GM23338 (cell line): ENCODE measurements around the gene AP5Z1. TPM values are rescaled to one million over a fixed set of nuclear protein-coding genes. Genes with fewer than 3 reads are reported as not detected.

ENCODE experiments used
- ATAC-seq: fragments of 200-7000 bp; cut with Tn5 transposase; 3 replicates; pipeline ENCODE4 v1.9.1; 2020
- DNase-seq: peaks from one replicate; pipeline ENCODE4 v3.0.0-alpha.2; 2015; ENCODE audit warnings: low spot score
- H2AFZ ChIP-seq: fragments of 200-600 bp; sonication (generic); 2 replicates; pipeline ENCODE4 v1.8.0; 2016; ENCODE audit warnings: antibody characterized with exemption, mild to moderate bottlenecking, moderate library complexity
- H3F3A ChIP-seq: fragments of 200-600 bp; sonication (generic); replicated peaks from 2 replicates; pipeline ENCODE4 v1.8.0; 2017; ENCODE audit warnings: antibody characterized with exemption, mixed run types, low read depth
- H3K27ac ChIP-seq: fragments of 200-600 bp; sonication (generic); 2 replicates; pipeline ENCODE4 v1.6.1; 2016; ENCODE audit warnings: low read depth
- H3K27me3 ChIP-seq: fragments of 200-600 bp; sonication (generic); 2 replicates; pipeline ENCODE4 v1.8.0; 2016; ENCODE audit warnings: mild to moderate bottlenecking, mixed run types, moderate library complexity; ENCODE audit not compliant: insufficient read depth
- H3K36me3 ChIP-seq: fragments of 200-600 bp; sonication (generic); 2 replicates; pipeline ENCODE4 v1.8.0; 2016; ENCODE audit warnings: mild to moderate bottlenecking; ENCODE audit not compliant: insufficient read depth
- H3K4me1 ChIP-seq: fragments of 200-600 bp; sonication (generic); 2 replicates; pipeline ENCODE4 v1.8.0; 2016; ENCODE audit warnings: mild to moderate bottlenecking, moderate library complexity; ENCODE audit not compliant: insufficient read depth
- H3K4me2 ChIP-seq: fragments of 200-600 bp; sonication (generic); 2 replicates; pipeline ENCODE4 v1.7.1; 2017; ENCODE audit warnings: mixed run types
- H3K4me3 ChIP-seq: fragments of 200-600 bp; sonication (generic); 2 replicates; pipeline ENCODE4 v1.6.1; 2016; ENCODE audit warnings: mixed run types
- H3K79me2 ChIP-seq: fragments of 200-600 bp; sonication (generic); replicated peaks from 2 replicates; pipeline ENCODE4 v1.8.0; 2017; ENCODE audit warnings: mild to moderate bottlenecking; ENCODE audit not compliant: insufficient read depth
- H3K9me2 ChIP-seq: fragments of 200-600 bp; sonication (generic); 2 replicates; pipeline ENCODE4 v1.8.0; 2017; ENCODE audit not compliant: insufficient read depth
- H4K20me1 ChIP-seq: fragments of 200-600 bp; sonication (generic); replicated peaks from 2 replicates; pipeline ENCODE4 v1.8.0; 2017; ENCODE audit warnings: mild to moderate bottlenecking; ENCODE audit not compliant: insufficient read depth
- H3K27ac Mint-ChIP-seq: 2 replicates; pipeline ENCODE4 v1.8.0; 2020; ENCODE audit warnings: inconsistent platforms, mild to moderate bottlenecking, moderate library complexity, mixed read lengths
- H3K27me3 Mint-ChIP-seq: 3 replicates; pipeline ENCODE4 v1.8.0; 2022; ENCODE audit warnings: low read depth, mild to moderate bottlenecking, moderate library complexity, mixed read lengths, inconsistent platforms; ENCODE audit not compliant: insufficient read depth, poor library complexity
- H3K36me3 Mint-ChIP-seq: 3 replicates; pipeline ENCODE4 v1.8.0; 2021; ENCODE audit warnings: low read depth, mild to moderate bottlenecking, inconsistent platforms, moderate library complexity, mixed read lengths
- H3K4me1 Mint-ChIP-seq: 3 replicates; pipeline ENCODE4 v1.8.0; 2020; ENCODE audit warnings: mild to moderate bottlenecking, inconsistent platforms, mixed read lengths
- H3K4me3 Mint-ChIP-seq: 3 replicates; pipeline ENCODE4 v1.8.0; 2021; ENCODE audit warnings: moderate library complexity, mild to moderate bottlenecking, inconsistent platforms, mixed read lengths
- H3K9me3 Mint-ChIP-seq: 3 replicates; pipeline ENCODE4 v1.8.0; 2020; ENCODE audit warnings: moderate library complexity, mild to moderate bottlenecking, inconsistent platforms, mixed read lengths
- CTCF ChIP-seq, 2 experiments: fragments of 200-600 bp in 1 of 2; sonication (generic) in 1 of 2; conservative IDR thresholded peaks; 2 replicates each; pipeline versions ENCODE4 v1.5.1 to v1.6.1; 2016 to 2017; ENCODE audit warnings: antibody characterized with exemption in 2 of 2, low read depth in 2 of 2, mild to moderate bottlenecking in 2 of 2, moderate library complexity in 1 of 2
- ETS1 ChIP-seq: IDR thresholded peaks from 2 replicates; pipeline ENCODE4 v1.6.1; 2016; ENCODE audit warnings: antibody characterized with exemption
- EZH2 ChIP-seq: fragments of 200-600 bp; sonication (generic); IDR thresholded peaks from one replicate; pipeline ENCODE4 v1.8.0; 2017; ENCODE audit warnings: antibody characterized with exemption, mild to moderate bottlenecking, low read depth; ENCODE audit not compliant: unreplicated experiment
- JUNB ChIP-seq: IDR thresholded peaks from one replicate; pipeline ENCODE4 v1.6.1; 2016; ENCODE audit warnings: antibody characterized with exemption; ENCODE audit not compliant: unreplicated experiment
- NANOG ChIP-seq: IDR thresholded peaks from 2 replicates; pipeline ENCODE4 v1.6.1; 2016; ENCODE audit warnings: antibody characterized with exemption, borderline replicate concordance
- STAT1 ChIP-seq: IDR thresholded peaks from one replicate; pipeline ENCODE4 v1.6.1; 2016; ENCODE audit warnings: antibody characterized with exemption; ENCODE audit not compliant: unreplicated experiment
- ZNF114 ChIP-seq: fragments of 250-450 bp; sonication (Bioruptor Pico); IDR thresholded peaks from 2 replicates; pipeline ENCODE4 v1.5.0; 2020; ENCODE audit warnings: mild to moderate bottlenecking, moderate library complexity
- ZNF331 ChIP-seq: fragments of 250-450 bp; sonication (Bioruptor Pico); IDR thresholded peaks from 2 replicates; pipeline ENCODE4 v1.5.0; 2020; ENCODE audit warnings: low read depth, mild to moderate bottlenecking, moderate library complexity
- polyA plus RNA-seq: library from polyadenylated mRNA; unstranded; fragments of >200 nt; fragmentation: Nextera tagmentation; extraction: Ambion mirVana; gene quantifications from 2 replicates; pipeline ENCODE4 v1.2.1, GENCODE V29; 2016
- total RNA-seq: library from RNA; depleted of rRNA; stranded (reverse); fragments of >200 nt; shearing (Covaris generic); gene quantifications from 2 replicates; pipeline ENCODE4 v1.2.3, GENCODE V29; 2014
- TF ChIP-seq, protein P1 (sequence below): IDR thresholded peaks from one replicate; pipeline ENCODE4 v1.6.1; 2018; ENCODE audit warnings: antibody characterized with exemption; ENCODE audit not compliant: unreplicated experiment
- TF ChIP-seq, protein P2 (sequence below): fragments of 250-450 bp; sonication (Bioruptor Pico); IDR thresholded peaks from 2 replicates; pipeline ENCODE4 v1.5.0; 2020; ENCODE audit warnings: mild to moderate bottlenecking, moderate library complexity

Gene AP5Z1
- total and polyA plus RNA-seq, 2 experiments from 2014 or later = 16.3 to 31.2 TPM

GRCh38 chr7:4747013-4747412 is 28.4 kb upstream of the AP5Z1 start:
- H3K4me1 ChIP-seq = peaks cover 15% of the 10 kb centered on the region
- H3K36me3 Mint-ChIP-seq = peaks cover 23% of the 10 kb centered on the region; the same call in 2 of the 3 replicates
- peaks cover 24% of the 10 kb centered on the region for H3K4me1 Mint-ChIP-seq
- H3K4me2 ChIP-seq = no peak overlapping the region
- H3K27me3 Mint-ChIP-seq = peaks cover 39% of the 10 kb centered on the region
- no peak overlapping the region for H3K4me3 ChIP-seq
- no peaks in the 10 kb centered on the region for H3K9me3 Mint-ChIP-seq
- ATAC-seq (no peak), DNase-seq (no peak)
- no peak overlapping the region; the same call in 1 of the 2 replicates for H3K27ac Mint-ChIP-seq
- TF ChIP-seq STAT1 (no peak), ZNF331 (CRISPR knock-in tag) (no peak), ZNF114 (CRISPR knock-in tag) (no peak), ETS1 (no peak), JUNB (no peak), NANOG (no peak), EZH2 (no peak), CTCF (conservative IDR thresholded peaks at IDR 0.05; ENCODE audit: low read depth in 2 of 2) (no peak)
- TF ChIP-seq, protein P1, sequence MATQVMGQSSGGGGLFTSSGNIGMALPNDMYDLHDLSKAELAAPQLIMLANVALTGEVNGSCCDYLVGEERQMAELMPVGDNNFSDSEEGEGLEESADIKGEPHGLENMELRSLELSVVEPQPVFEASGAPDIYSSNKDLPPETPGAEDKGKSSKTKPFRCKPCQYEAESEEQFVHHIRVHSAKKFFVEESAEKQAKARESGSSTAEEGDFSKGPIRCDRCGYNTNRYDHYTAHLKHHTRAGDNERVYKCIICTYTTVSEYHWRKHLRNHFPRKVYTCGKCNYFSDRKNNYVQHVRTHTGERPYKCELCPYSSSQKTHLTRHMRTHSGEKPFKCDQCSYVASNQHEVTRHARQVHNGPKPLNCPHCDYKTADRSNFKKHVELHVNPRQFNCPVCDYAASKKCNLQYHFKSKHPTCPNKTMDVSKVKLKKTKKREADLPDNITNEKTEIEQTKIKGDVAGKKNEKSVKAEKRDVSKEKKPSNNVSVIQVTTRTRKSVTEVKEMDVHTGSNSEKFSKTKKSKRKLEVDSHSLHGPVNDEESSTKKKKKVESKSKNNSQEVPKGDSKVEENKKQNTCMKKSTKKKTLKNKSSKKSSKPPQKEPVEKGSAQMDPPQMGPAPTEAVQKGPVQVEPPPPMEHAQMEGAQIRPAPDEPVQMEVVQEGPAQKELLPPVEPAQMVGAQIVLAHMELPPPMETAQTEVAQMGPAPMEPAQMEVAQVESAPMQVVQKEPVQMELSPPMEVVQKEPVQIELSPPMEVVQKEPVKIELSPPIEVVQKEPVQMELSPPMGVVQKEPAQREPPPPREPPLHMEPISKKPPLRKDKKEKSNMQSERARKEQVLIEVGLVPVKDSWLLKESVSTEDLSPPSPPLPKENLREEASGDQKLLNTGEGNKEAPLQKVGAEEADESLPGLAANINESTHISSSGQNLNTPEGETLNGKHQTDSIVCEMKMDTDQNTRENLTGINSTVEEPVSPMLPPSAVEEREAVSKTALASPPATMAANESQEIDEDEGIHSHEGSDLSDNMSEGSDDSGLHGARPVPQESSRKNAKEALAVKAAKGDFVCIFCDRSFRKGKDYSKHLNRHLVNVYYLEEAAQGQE = no peak
- TF ChIP-seq, protein P2, sequence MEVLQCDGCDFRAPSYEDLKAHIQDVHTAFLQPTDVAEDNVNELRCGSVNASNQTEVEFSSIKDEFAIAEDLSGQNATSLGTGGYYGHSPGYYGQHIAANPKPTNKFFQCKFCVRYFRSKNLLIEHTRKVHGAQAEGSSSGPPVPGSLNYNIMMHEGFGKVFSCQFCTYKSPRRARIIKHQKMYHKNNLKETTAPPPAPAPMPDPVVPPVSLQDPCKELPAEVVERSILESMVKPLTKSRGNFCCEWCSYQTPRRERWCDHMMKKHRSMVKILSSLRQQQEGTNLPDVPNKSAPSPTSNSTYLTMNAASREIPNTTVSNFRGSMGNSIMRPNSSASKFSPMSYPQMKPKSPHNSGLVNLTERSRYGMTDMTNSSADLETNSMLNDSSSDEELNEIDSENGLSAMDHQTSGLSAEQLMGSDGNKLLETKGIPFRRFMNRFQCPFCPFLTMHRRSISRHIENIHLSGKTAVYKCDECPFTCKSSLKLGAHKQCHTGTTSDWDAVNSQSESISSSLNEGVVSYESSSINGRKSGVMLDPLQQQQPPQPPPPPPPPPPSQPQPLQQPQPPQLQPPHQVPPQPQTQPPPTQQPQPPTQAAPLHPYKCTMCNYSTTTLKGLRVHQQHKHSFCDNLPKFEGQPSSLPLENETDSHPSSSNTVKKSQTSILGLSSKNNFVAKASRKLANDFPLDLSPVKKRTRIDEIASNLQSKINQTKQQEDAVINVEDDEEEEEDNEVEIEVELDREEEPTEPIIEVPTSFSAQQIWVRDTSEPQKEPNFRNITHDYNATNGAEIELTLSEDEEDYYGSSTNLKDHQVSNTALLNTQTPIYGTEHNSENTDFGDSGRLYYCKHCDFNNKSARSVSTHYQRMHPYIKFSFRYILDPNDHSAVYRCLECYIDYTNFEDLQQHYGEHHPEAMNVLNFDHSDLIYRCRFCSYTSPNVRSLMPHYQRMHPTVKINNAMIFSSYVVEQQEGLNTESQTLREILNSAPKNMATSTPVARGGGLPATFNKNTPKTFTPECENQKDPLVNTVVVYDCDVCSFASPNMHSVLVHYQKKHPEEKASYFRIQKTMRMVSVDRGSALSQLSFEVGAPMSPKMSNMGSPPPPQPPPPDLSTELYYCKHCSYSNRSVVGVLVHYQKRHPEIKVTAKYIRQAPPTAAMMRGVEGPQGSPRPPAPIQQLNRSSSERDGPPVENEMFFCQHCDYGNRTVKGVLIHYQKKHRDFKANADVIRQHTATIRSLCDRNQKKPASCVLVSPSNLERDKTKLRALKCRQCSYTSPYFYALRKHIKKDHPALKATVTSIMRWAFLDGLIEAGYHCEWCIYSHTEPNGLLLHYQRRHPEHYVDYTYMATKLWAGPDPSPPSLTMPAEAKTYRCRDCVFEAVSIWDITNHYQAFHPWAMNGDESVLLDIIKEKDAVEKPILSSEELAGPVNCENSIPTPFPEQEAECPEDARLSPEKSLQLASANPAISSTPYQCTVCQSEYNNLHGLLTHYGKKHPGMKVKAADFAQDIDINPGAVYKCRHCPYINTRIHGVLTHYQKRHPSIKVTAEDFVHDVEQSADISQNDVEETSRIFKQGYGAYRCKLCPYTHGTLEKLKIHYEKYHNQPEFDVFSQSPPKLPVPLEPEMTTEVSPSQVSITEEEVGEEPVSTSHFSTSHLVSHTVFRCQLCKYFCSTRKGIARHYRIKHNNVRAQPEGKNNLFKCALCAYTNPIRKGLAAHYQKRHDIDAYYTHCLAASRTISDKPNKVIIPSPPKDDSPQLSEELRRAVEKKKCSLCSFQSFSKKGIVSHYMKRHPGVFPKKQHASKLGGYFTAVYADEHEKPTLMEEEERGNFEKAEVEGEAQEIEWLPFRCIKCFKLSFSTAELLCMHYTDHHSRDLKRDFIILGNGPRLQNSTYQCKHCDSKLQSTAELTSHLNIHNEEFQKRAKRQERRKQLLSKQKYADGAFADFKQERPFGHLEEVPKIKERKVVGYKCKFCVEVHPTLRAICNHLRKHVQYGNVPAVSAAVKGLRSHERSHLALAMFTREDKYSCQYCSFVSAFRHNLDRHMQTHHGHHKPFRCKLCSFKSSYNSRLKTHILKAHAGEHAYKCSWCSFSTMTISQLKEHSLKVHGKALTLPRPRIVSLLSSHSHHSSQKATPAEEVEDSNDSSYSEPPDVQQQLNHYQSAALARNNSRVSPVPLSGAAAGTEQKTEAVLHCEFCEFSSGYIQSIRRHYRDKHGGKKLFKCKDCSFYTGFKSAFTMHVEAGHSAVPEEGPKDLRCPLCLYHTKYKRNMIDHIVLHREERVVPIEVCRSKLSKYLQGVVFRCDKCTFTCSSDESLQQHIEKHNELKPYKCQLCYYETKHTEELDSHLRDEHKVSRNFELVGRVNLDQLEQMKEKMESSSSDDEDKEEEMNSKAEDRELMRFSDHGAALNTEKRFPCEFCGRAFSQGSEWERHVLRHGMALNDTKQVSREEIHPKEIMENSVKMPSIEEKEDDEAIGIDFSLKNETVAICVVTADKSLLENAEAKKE (CRISPR knock-in tag) = no peak
- no peak overlapping the region for H3K27ac ChIP-seq
- no peak overlapping the region for H3K4me3 Mint-ChIP-seq
- peaks cover 34% of the 10 kb centered on the region for H3K27me3 ChIP-seq
- peaks cover 6% of the 10 kb centered on the region; the same call in 1 of the 2 replicates for H3F3A ChIP-seq
- no peaks in the 10 kb centered on the region for H3K36me3 ChIP-seq
- peaks cover 13% of the 10 kb centered on the region for H4K20me1 ChIP-seq
- H3K9me2 ChIP-seq = no peaks in the 10 kb centered on the region
- H3K79me2 ChIP-seq = 0 out of 2 replicates have a peak, but pooled peaks cover 10% of the 10 kb centered on the region
- H2AFZ ChIP-seq = no peak overlapping the region
